Measurements from ENCODE around the gene PSMA6. TPM values are rescaled to one million over a fixed set of nuclear protein-coding genes. Genes with fewer than 3 reads are reported as not detected.
A peak's percentile ranks its signal among the peaks of the same experiment; 100 is the strongest.

Gene PSMA6
- total and polyA plus RNA-seq, 2 of the 13 experiments (the other 11 are each of a cell fraction or from before 2014, with no cell fraction given): 525 to 1,109 TPM

DNA sequence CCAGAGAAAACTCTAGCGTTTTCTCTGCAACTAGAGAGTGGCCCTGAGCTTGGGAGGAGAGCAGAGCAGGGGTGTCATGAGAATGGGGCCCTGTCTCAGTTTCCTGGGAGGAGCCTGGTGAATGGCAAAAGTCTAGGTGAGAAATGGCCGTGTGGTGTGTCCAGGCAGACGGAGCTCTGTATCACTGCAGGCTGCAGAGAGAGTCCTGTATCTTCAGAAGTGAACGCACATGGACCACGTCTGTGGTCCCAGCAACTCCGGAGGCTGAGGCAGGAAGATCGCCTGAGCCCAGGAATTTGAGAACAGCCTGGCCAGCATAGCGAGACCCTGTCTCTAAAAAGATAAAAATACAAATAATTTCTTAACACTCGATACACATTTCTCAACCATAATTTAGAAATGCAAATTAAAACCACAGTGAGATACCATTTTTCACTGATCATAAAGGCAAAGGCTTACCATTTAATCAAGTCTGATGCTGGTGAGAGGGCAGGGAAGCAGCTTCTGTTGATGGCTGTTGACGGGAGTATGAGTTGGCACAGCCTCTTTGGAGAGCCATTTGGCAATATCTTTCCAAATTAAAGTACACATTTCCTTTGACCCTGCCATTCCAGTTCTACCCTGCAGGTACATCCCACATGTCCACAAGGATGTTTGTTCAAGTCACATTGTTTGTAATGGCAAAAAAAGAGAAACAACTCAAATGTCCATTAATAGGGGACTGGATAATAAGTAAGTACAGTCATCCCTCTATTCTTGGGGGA is 61.4 kb downstream of the PSMA6 start (continued):
- TF ChIP-seq ZNF326 (CRISPR knock-in tag; IDR thresholded peaks at IDR 0.05; ENCODE audit: borderline replicate concordance): no peak
- TF ChIP-seq TRIM22 (IDR thresholded peaks at IDR 0.05): no peak
- TF ChIP-seq ZBTB44 (CRISPR knock-in tag; IDR thresholded peaks at IDR 0.05): no peak; the same call in 1 of the 2 replicates
- TF ChIP-seq ZFP1 (CRISPR knock-in tag; IDR thresholded peaks at IDR 0.05): no peak
- peak; percentile 38; the same call in 1 of the 2 replicates for TF ChIP-seq ZNF788 (CRISPR knock-in tag; IDR thresholded peaks at IDR 0.05; ENCODE audit: borderline replicate concordance)
- TF ChIP-seq U2AF2 (IDR thresholded peaks at IDR 0.05; ENCODE audit: low read depth, low read length): no peak
- no peak for TF ChIP-seq ARNT2 (CRISPR knock-in tag; IDR thresholded peaks at IDR 0.05; ENCODE audit: low read depth)
- TF ChIP-seq ZNF616 (CRISPR knock-in tag; IDR thresholded peaks at IDR 0.05; ENCODE audit: low read depth): no peak
- TF ChIP-seq, protein P1, sequence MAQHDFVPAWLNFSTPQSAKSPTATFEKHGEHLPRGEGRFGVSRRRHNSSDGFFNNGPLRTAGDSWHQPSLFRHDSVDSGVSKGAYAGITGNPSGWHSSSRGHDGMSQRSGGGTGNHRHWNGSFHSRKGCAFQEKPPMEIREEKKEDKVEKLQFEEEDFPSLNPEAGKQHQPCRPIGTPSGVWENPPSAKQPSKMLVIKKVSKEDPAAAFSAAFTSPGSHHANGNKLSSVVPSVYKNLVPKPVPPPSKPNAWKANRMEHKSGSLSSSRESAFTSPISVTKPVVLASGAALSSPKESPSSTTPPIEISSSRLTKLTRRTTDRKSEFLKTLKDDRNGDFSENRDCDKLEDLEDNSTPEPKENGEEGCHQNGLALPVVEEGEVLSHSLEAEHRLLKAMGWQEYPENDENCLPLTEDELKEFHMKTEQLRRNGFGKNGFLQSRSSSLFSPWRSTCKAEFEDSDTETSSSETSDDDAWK (CRISPR knock-in tag; IDR thresholded peaks at IDR 0.05): no peak
- no peak for TF ChIP-seq CCAR2 (optimal IDR thresholded peaks at IDR 0.05; ENCODE audit: low read depth, low read length)
- TF ChIP-seq, protein P2, sequence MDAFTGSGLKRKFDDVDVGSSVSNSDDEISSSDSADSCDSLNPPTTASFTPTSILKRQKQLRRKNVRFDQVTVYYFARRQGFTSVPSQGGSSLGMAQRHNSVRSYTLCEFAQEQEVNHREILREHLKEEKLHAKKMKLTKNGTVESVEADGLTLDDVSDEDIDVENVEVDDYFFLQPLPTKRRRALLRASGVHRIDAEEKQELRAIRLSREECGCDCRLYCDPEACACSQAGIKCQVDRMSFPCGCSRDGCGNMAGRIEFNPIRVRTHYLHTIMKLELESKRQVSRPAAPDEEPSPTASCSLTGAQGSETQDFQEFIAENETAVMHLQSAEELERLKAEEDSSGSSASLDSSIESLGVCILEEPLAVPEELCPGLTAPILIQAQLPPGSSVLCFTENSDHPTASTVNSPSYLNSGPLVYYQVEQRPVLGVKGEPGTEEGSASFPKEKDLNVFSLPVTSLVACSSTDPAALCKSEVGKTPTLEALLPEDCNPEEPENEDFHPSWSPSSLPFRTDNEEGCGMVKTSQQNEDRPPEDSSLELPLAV (CRISPR knock-in tag; conservative IDR thresholded peaks at IDR 0.05; ENCODE audit: low read depth): no peak
- peak; percentile 10; the same call in 1 of the 2 replicates for TF ChIP-seq TCF7 (IDR thresholded peaks at IDR 0.05; ENCODE audit: low read depth)
- no peak for TF ChIP-seq RBM39 (IDR thresholded peaks at IDR 0.05; ENCODE audit: low read depth, low read length, poor library complexity, severe bottlenecking)
- 0 out of 2 replicates have a peak, but pooled peaks have one; percentile 45 for TF ChIP-seq ZNF44 (CRISPR knock-in tag; IDR thresholded peaks at IDR 0.05)
- peak; percentile 79 for TF ChIP-seq ELF3 (CRISPR knock-in tag; IDR thresholded peaks at IDR 0.05)
- no peak for TF ChIP-seq ZNF552 (CRISPR knock-in tag; IDR thresholded peaks at IDR 0.05; ENCODE audit: borderline replicate concordance)
- 0 out of 2 replicates have a peak, but pooled peaks have one; percentile 27 for TF ChIP-seq MEIS1 (CRISPR knock-in tag; IDR thresholded peaks at IDR 0.05; ENCODE audit: borderline replicate concordance)
- TF ChIP-seq ISX (CRISPR knock-in tag; conservative IDR thresholded peaks at IDR 0.05): no peak
- no peak for TF ChIP-seq SIN3B (IDR thresholded peaks at IDR 0.05; ENCODE audit: low read length)
- TF ChIP-seq, protein P3, sequence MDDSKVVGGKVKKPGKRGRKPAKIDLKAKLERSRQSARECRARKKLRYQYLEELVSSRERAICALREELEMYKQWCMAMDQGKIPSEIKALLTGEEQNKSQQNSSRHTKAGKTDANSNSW (CRISPR knock-in tag; IDR thresholded peaks at IDR 0.05; ENCODE audit: borderline replicate concordance): no peak
- no peak for TF ChIP-seq NAIF1 (CRISPR knock-in tag; IDR thresholded peaks at IDR 0.05; ENCODE audit: borderline replicate concordance)
- peak; percentile 50; the same call in 1 of the 2 replicates for TF ChIP-seq ZNF12 (CRISPR knock-in tag; IDR thresholded peaks at IDR 0.05)
- TF ChIP-seq, protein P4, sequence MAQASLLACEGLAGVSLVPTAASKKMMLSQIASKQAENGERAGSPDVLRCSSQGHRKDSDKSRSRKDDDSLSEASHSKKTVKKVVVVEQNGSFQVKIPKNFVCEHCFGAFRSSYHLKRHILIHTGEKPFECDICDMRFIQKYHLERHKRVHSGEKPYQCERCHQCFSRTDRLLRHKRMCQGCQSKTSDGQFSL (CRISPR knock-in tag; IDR thresholded peaks at IDR 0.05): no peak
